GM21529 (cell line): ENCODE measurements around the gene USP40.

Experiments
- ATAC-seq: cut with Tn5 transposase; IDR thresholded peaks from one replicate; pipeline ENCODE4 v1.9.1; 2021; ENCODE audit not compliant: unreplicated experiment

Gene USP40

DNA sequence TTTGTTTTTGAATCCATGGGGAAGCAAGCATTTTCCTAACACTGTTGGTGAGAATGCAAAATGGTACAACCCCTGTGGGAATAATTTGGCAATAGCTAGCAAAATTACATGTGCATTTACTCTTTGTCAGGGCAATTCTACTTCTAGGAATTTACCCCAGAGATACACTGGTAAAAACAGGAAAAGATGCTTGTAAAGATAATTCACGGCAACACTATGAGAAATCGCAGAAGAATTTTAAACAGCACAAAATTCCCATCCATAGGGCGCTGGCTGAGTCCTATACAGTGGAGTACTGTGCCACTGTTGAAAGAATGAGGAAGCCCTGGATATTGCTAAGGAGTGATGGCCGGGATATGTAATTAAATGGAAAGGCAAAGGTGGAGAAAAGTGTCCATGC, 136.5 kb downstream of the USP40 start:
- ATAC-seq = no peak

DNA sequence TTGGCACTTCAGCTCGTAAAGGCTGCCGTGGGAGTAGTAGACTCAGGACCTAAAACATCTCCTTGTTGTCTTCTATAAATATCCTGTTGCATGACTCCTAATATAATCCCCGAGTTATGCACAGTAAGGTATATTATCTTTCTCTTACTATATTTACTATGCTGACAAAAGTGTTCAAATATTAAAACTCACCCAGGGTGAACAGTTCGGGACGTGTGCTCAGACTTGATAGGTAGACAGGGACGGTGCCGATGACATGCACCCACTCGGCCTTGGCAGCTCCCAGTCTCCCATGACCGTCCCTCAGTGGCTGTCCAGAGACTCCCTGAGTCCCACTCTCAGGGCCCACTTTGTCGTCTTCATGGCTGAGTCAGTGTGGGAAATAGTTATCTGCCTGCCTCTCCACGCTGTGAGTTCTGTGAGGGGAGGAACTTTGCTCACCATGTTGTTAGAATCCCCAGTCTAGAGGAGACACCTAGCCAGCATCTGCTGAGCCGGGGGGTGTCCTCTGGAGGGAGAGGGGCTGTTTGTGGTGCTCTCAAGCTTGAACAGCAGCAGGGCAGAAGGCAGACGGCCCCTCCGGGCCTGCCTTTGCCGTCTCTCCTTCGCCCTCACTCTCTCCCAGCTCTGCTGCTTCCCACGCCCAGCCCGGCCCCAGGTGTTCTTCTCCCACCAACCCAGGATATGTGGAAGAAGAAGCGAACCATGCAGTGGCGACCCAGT, 137.2 kb downstream of the USP40 start:
- ATAC-seq = no peak

DNA sequence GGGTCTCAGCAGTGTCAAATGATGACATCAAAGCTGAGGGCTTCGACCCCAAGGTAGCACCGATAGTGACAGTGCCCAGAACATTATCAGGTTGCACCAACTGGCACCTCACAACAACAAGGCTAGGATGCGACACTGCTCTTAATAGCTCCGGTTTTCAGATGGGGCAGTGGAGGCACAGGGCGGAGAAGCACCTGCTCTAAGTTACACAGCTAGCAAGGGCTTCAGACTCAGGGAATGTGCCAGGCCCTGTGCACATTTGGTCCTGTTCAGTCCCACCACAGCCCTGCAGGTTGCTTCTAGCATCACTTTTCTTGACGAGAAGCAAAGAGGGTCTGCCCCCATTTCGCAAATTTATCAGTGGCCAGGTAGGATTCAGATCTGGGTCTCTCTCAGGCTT, 138.1 kb downstream of the USP40 start:
- ATAC-seq = no peak

DNA sequence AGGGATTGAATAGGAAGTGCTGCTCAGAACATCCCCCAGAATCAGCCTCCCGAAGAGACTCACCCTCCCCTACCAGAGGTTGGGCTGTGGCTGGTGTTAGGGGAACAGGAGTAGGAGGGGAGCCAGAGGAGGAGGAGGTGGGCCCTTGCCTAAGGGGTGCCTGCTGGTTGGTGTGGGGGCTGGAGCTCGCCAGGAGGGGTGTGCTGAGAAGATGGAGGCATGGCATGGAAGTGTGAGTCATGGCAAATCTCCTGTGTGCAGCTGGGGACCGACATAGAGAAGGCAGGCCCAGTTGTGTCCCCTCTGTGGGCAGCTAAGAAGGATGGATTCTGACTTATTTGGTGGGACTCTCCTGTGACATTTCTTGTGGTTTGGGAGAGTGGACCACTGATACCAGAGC, 138.6 kb downstream of the USP40 start:
- no peak for ATAC-seq

DNA sequence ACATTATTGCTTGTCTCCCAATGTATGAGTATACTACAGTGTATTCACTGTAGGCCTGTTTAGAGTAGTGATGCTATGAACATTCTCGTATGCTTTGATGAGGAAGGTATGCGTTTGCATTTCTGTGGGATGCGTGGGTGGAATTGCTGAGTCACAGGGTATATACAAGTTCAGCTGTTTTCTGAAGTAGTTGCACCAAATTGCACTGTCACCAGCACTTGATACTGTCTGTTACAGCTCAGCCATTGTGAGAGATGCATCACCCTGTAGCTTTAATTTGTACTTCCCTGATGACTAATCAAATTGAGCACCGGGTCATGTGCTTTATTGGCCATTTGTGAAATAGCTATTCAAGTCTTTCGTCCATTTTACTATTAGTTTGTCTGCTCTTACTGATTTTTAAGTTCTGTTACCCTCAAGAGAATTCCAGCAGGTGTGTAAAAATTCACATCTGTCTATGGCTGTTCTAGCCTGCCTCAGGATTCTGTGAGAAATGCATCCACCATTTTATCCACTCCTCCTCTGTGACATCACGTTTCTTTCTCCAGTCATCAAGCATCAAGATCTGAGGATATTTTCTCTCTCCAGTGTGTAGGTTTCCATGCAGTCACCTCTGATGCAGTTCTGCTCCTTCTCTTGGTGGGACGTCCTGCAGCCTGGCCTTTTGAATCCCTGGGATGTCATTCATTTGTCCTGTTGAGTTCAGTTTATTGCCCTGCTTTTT, 139.8 kb downstream of the USP40 start:
- no peak for ATAC-seq
